Neural cell (in vitro differentiated cells): ENCODE measurements around the gene CHAF1B.

ENCODE experiments used
- CTCF ChIP-seq: fragments of 450-650 bp; IDR thresholded peaks from 2 replicates; pipeline ENCODE4 v1.5.1; 2014; ENCODE audit warnings: antibody characterized with exemption, mild to moderate bottlenecking, moderate library complexity; ENCODE audit not compliant: poor library complexity, severe bottlenecking
- EP300 ChIP-seq: fragments of 450-650 bp; conservative IDR thresholded peaks from 2 replicates; pipeline ENCODE4 v1.6.1; 2014; ENCODE audit warnings: antibody characterized with exemption, mild to moderate bottlenecking, moderate library complexity; ENCODE audit not compliant: poor library complexity, severe bottlenecking
- MXI1 ChIP-seq: fragments of 450-650 bp; conservative IDR thresholded peaks from 2 replicates; pipeline ENCODE4 v1.6.1; 2014; ENCODE audit warnings: antibody characterized with exemption, mild to moderate bottlenecking; ENCODE audit not compliant: poor library complexity, severe bottlenecking
- POLR2AphosphoS5 ChIP-seq: IDR thresholded peaks from 2 replicates; pipeline ENCODE4 v1.6.1; 2012
- RAD21 ChIP-seq: fragments of 450-650 bp; conservative IDR thresholded peaks from 2 replicates; pipeline ENCODE4 v1.6.1; 2014; ENCODE audit warnings: antibody characterized with exemption, mild to moderate bottlenecking, moderate library complexity
- REST ChIP-seq: IDR thresholded peaks from 2 replicates; pipeline ENCODE4 v1.6.1; 2012; ENCODE audit warnings: borderline replicate concordance
- SMC3 ChIP-seq: fragments of 450-650 bp; conservative IDR thresholded peaks from 2 replicates; pipeline ENCODE4 v1.6.1; 2014; ENCODE audit warnings: antibody characterized with exemption, mild to moderate bottlenecking, moderate library complexity; ENCODE audit not compliant: poor library complexity

- TF ChIP-seq POLR2AphosphoS5 = no peak
- no peak for TF ChIP-seq REST
- TF ChIP-seq CTCF = no peak
- TF ChIP-seq EP300 = no peak
- no peak for TF ChIP-seq RAD21
- TF ChIP-seq MXI1 = no peak
- TF ChIP-seq SMC3 = no peak
Observed at GRCh38 chr21:36369064-36369685, 16.0 kb upstream of the CHAF1B start.
